Lung (tissue), 12 donors: Measurements from ENCODE around the gene ATP8B1. TPM values are rescaled to one million over a fixed set of nuclear protein-coding genes. Genes with fewer than 3 reads are reported as not detected.

Experiments
- ATAC-seq: fragments of 200-7000 bp; cut with Tn5 transposase; one replicate; pipeline ENCODE4 v1.9.1; 2020; ENCODE audit warnings: moderate number of reproducible peaks; ENCODE audit not compliant: insufficient read depth, low FRiP score
- DNase-seq, 3 donors: peaks; one replicate each; pipeline ENCODE4 v3.0.0-alpha.2; 2013 to 2017
- H3K27ac ChIP-seq, 2 donors: one replicate each; pipeline ENCODE4 v1.5.1; 2013; ENCODE audit warnings: mild to moderate bottlenecking in 2 of 2, moderate library complexity in 2 of 2, control low read depth in 1 of 2, inconsistent platforms in 1 of 2, low read depth in 1 of 2, low read length in 1 of 2
- H3K27me3 ChIP-seq, 3 donors: one replicate each; pipeline ENCODE4 v1.5.1; 2013; ENCODE audit warnings: low read length in 2 of 3; ENCODE audit not compliant: control insufficient read depth in 3 of 3, insufficient read depth in 3 of 3
- H3K36me3 ChIP-seq, 4 donors: one replicate each; pipeline ENCODE4 v1.5.1; 2013; ENCODE audit warnings: low read length in 4 of 4, mild to moderate bottlenecking in 1 of 4, moderate library complexity in 1 of 4; ENCODE audit not compliant: control insufficient read depth in 4 of 4, insufficient read depth in 4 of 4
- H3K4me1 ChIP-seq, 5 donors: one replicate each; pipeline ENCODE4 v1.5.1; 2013; ENCODE audit warnings: low read length in 5 of 5, mild to moderate bottlenecking in 2 of 5, moderate library complexity in 1 of 5; ENCODE audit not compliant: control insufficient read depth in 5 of 5, insufficient read depth in 5 of 5
- H3K4me3 ChIP-seq: one replicate; pipeline ENCODE4 v1.5.1; 2013; ENCODE audit warnings: mild to moderate bottlenecking, control low read depth, moderate library complexity
- H3K9ac ChIP-seq, 2 donors: one replicate each; pipeline ENCODE4 v1.5.1; 2013; ENCODE audit warnings: low read length in 2 of 2, control low read depth in 1 of 2; ENCODE audit not compliant: insufficient read depth in 1 of 2
- H3K9me3 ChIP-seq, 4 donors: one replicate each; pipeline ENCODE4 v1.5.1; 2013; ENCODE audit warnings: low read length in 3 of 4, mild to moderate bottlenecking in 1 of 4, moderate library complexity in 1 of 4; ENCODE audit not compliant: control insufficient read depth in 4 of 4, insufficient read depth in 3 of 4
- WGBS, 2 donors: extraction: QIAGEN DNeasy Blood & Tissue Kit; methylation state at CpG; one replicate each; pipeline ENCODE4 v1.1.7; 2013; 5-methylcytosine and 5-hydroxymethylcytosine counted together
- polyA plus RNA-seq, 2 donors: library from polyadenylated mRNA; stranded (reverse); fragments of 200-250 nt; gene quantifications; one replicate each; pipeline ENCODE4 v1.2.1, GENCODE V29; 2013
- total RNA-seq, 2 donors: library from RNA; depleted of rRNA in 1 of 2; stranded (reverse); fragments of >200 nt in 1 of 2; gene quantifications; one replicate each; pipeline ENCODE4 v1.2.1, GENCODE V29; 2014 to 2021
- TF ChIP-seq, protein P1 (sequence below): IDR thresholded peaks from 2 replicates; pipeline ENCODE4 v1.5.1; 2012; ENCODE audit warnings: mild to moderate bottlenecking; ENCODE audit errors: control extremely low read depth, extremely low read depth
- donor health status: control.
- donor health status: control.
- donor health status: Bipolar disorder and iron deficiency.
- donor health status: healthy.
- donor health status: DM: yes; HTN: yes; CAD: no.

The ATP8B1 gene
- total and polyA plus RNA-seq, 4 donors = 7.3 to 42.0 (median 18.2) TPM

- WGBS, 2 donors = 44 to 67% methylated on average over 6 of the region's 6 CpGs
- Histone ChIP-seq H3K4me3 (no peak overlapping the region), H3K27me3 (no peaks in the 10 kb centered on the region), H3K36me3 (no peaks in the 10 kb centered on the region), H3K27ac (peak overlapping the region in 1 of 2 donors; percentile 47), H3K4me1 (peaks cover 15 to 43% (median 31%) of the 10 kb centered on the region in 5 donors), H3K9me3 (no peaks in the 10 kb centered on the region), H3K9ac (no peak overlapping the region)
- TF ChIP-seq, protein P1, sequence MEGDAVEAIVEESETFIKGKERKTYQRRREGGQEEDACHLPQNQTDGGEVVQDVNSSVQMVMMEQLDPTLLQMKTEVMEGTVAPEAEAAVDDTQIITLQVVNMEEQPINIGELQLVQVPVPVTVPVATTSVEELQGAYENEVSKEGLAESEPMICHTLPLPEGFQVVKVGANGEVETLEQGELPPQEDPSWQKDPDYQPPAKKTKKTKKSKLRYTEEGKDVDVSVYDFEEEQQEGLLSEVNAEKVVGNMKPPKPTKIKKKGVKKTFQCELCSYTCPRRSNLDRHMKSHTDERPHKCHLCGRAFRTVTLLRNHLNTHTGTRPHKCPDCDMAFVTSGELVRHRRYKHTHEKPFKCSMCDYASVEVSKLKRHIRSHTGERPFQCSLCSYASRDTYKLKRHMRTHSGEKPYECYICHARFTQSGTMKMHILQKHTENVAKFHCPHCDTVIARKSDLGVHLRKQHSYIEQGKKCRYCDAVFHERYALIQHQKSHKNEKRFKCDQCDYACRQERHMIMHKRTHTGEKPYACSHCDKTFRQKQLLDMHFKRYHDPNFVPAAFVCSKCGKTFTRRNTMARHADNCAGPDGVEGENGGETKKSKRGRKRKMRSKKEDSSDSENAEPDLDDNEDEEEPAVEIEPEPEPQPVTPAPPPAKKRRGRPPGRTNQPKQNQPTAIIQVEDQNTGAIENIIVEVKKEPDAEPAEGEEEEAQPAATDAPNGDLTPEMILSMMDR = no peak
- peak in 2 of 3 donors; percentile 71 to 73 for DNase-seq
- no peak for ATAC-seq
These were observed 14.0 kb downstream of the ATP8B1 start for GRCh38 chr18:57789090-57789489.

DNA sequence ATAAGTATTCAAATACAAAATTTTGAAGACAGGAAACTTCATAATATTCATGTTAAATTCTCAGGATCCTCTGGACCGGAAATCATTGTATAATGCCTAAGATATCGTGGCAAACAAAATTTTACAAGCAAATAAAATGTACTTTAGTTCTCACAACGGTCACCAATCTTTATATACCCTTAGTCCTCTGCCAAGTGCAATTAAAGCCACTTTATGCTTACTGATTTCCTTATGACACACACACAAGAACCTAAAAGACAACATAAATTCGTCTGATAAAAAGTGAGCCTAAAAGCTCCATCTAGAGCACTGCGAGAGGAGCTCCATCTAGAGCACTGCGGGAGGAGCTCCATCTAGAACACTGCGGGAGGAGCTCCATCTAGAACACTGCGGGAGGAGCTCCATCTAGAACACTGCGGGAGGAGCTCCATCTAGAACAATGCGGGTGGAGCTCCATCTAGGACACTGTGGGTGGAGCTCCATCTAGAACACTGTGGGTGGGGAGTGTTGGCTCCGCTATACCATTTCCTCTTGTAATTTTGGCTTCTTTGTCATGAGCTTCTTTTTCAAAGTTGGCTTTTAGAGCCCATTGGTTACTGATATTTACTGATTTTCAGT lies 15.9 kb downstream of the ATP8B1 start:
- Histone ChIP-seq H3K9me3 (no peaks in the 10 kb centered on the region), H3K36me3 (no peaks in the 10 kb centered on the region), H3K27me3 (no peaks in the 10 kb centered on the region), H3K4me3 (no peak overlapping the region), H3K27ac (no peak overlapping the region), H3K9ac (no peak overlapping the region), H3K4me1 (peaks cover 8 to 30% (median 19%) of the 10 kb centered on the region in 5 donors)
- no peak for ATAC-seq
- TF ChIP-seq, protein P1 = no peak
- DNase-seq = no peak
- WGBS, 2 donors = 74 to 87% methylated on average over 11 of the region's 11 CpGs

DNA sequence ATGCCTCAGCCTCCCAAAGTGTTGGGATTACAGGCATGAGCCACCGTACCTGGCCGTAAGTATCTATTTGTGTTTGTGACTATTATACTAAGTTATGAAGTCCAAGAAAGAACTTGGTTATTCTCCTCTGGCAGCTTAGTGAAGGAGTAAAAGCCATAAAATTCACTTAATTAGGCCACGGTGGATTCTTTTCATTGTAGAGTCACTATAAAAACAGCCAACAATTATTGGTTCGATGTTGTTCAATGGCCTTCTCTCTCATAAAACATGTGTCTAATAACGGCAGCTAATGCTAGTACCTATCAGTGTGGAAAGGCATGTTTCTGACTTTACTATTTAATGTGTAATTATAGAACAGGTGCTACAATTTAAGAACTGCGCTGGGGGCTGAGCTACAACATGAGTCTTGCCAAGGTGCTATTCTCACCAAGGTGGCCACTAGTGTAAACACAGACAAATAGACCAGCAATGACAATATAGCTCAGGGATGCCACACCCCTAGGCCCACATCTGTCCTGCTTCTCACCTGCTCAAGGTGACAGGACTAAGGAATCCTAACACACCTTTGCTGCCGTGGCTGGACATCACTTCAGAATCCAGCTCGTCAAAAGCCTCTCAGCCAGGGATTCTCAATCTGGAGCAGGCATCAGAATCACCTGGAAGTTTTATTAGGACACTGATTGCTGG lies 17.2 kb downstream of the ATP8B1 start:
- ATAC-seq = no peak
- 96 to 99% methylated on average over 8 of the region's 8 CpGs for WGBS, 2 donors

More for the DNA sequence above, 17.2 kb downstream of the ATP8B1 start:
- Histone ChIP-seq H3K27ac (no peak overlapping the region), H3K4me1 (peaks cover 10 to 42% (median 26%) of the 10 kb centered on the region in 5 donors), H3K9me3 (no peaks in the 10 kb centered on the region), H3K9ac (no peak overlapping the region), H3K27me3 (no peaks in the 10 kb centered on the region), H3K36me3 (no peaks in the 10 kb centered on the region), H3K4me3 (no peak overlapping the region)
- TF ChIP-seq, protein P1 = no peak
- DNase-seq = no peak
